Fibroblast of skin of scalp (primary cell): Measurements from ENCODE around the gene DOK4.
"Not testable (repeated sequence)": the region's sequence is repeated elsewhere in the genome, so short reads cannot be mapped to it uniquely, and the experiment has no call there.

Source experiments
- DNase-seq: peaks from one replicate; pipeline ENCODE4 v3.0.0-alpha.2; 2013

Gene DOK4

DNA sequence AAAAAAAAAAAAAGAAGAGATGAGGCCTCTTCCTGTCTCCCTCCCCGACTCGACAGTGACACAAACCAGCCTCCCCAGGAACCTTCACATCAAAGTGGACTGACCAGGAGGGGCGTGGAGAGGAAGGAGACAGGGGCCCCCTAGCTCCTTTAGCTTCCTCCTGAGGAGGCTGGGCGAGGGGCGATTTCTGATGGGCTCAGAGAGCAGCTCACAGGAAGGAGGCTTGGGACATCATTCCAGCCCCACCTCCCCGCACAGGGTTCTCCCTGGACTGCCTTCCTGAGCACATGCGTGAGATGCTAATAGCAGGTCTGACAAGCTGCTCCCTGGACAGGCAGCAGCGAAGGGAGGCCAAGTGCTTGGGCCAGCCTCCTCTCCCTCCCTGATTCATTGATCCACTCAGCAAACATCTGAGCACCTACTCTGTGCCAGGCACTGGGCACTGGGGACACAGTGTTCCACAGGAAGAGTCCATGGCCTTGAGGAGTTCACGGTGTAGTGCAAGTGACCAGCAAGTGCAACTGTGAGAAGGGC is 14.4 kb upstream of the DOK4 start:
- no peak for DNase-seq

DNA sequence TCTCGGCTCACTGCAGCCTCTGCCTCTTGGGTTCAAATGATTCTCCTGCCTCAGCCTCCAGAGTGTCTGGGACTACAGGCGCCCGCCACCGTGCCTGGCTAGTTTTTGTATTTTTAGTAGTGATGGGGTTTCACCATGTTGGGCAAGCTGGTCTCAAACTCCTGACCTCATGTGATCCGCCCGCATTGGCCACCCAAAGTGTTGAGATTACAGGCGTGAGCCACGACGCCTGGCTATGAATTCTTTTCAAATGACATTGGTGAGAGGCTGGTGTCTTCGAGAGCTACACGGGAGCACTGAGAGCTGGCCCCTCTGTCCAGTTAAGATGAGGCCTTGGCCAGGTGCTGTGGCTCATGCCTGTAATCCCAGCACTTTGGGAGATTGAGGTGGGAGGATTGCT is 13.6 kb upstream of the DOK4 start:
- DNase-seq, result not testable (repeated sequence)

DNA sequence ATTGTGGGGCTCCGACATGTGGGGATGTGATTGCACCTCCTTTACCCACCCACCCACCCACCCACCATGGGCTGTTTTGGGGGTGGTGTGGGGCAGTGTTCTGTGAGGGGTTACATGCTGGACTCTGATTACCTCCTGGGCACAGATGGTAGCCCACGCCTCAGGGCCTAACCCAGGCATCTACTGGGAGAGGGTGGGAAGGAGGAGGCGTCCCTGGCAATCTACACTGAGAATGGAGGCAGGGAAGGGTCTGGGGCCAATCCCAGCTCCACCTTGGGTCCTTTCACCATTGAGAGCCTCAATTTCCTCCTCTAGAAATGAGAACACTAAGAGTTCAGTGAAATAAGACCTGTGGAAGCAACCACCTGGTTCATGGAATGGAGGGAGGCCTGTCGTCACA is 11.7 kb upstream of the DOK4 start:
- no peak for DNase-seq

DNA sequence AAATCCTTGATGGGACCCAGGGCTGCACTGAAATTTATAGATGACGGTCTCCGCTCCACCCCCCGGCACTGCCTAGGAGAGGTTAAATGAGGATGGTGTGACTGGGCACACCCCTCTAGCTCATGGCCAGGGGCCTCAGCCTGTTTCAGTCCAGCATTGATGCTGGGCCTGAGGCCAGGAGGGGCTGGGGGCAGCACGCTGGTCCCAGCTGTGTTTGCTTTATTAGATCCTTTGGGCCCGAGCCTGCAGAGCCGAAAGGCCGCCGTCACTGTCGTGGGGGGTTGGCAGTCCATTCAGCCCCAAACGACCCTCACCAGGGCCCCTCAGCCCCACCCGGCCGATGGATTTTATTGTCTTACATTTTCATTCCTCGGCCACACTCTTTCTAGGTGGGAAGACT is 10.8 kb upstream of the DOK4 start:
- no peak for DNase-seq

DNA sequence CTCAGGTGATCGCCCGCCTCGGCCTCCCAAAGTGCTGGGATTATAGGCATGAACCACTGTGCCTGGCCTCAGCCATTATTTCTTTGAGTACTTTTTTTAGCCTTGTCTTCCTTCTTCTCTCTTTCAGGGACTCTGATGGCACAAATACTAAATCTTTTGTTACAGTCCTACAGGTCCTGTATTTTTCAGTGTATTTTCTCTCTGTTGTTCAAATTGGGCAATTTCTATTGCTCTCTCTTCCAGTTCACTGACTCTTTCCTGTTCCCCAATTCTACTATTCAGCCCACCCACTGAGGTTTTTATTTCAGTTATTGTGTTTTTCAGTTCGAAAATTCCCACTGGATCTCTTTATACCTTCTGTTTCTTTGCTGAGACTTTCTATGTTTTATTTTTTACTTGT is 7.5 kb upstream of the DOK4 start:
- no peak for DNase-seq

DNA sequence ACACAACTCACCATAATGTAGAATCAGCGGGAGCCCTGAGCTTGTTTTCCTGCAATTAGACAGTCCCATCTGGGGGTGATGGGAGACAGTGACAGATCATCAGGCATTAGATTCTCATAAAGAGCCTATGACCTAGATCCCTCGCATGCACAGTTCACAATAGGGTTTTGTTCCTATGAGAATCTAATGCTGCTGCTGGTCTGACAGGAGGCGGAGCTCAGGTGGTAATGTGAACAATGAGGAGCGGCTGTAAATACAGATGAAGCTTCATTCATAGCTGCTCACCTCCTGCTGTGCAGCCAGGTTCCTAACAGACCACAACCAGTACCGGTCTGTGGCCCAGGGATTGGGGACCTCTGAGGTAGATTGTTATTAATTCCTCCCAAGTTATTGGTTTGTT is 2.9 kb upstream of the DOK4 start:
- no peak for DNase-seq

DNA sequence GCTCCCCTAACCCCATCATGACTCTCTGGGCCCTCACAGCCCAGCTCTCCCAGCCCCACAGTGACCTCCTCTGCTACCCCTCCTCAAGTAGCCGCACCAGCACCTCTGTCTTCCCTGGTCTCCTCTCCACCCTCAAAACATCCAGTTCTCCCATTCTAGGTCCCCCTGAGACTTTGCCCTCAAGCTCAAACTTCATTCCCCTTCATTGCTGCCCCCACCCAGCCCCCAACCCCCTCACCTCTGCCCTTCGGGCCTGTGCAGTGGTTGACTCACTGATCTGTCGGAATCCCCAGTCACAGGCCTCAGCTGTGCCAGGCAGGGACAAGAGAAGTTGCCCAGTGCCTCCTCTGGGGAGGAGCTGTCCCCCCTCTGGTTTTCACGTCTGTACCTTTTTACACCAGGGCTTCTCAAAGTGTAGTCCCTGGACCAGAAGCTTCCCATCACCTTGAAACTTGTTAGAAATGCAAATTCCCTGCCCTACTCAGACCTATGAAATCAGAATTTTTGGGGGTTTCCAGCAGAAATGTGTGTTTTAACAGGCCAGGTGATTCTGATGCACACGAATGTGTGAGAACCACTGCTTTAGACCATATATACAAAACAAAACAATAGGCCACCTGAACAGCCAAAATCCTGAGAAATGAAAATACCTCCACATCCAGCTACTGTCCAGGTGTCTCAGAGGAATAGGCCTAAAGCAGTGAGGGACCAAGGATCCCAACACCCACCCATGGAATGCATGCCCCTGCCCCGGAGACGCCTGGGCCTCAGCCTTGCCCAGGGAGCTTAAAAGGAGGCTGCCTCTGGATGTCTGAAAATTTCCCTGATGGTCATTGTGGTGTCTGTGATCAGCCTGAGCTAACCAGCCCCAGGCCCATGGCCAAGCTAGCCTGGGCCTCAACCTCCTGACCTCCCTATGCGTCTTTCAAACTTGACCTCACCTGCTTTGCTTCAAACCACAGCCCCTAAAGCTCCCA is 853 bp upstream of the DOK4 start:
- DNase-seq, result no peak

DNA sequence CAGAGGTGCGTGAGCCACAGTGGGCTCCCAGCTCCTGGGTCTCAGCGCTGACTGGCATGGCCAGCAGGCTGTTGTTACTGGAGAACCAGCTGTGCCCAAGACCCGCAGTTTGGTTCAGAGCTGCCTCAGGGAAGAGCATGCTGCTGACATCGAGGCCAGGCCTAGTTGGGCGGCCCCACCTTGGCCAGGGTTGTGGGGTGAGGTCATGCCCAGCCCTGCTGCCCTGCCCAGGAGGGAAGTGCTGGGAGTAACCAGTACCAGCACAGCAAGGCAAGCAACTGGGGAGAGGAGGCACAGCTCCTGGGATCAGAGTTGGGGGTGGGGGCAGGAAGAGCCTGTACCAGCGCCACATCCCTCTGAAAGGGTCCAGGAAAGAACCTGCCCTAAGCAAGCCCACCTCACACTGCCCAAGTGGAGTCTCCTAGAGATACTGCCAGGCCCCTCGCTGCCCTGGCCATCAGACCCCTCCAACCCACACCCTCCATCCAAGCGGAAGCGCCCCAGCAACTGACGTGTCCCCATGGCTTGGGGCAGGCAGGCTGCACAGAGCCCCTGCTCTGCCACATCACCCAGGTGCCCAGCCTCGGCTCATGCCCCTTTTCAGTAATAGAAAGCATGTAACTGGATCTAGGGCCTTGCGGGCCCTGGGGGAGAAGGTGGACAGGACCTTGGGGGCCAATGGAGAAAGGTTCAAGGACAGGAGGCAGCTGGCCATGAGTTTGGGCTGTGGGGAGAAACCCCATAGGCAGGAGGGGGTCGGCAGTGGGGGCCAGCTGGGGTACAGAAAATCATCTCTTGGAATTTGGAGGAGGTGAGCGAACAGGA is 990 bp downstream of the DOK4 start:
- no peak for DNase-seq

DNA sequence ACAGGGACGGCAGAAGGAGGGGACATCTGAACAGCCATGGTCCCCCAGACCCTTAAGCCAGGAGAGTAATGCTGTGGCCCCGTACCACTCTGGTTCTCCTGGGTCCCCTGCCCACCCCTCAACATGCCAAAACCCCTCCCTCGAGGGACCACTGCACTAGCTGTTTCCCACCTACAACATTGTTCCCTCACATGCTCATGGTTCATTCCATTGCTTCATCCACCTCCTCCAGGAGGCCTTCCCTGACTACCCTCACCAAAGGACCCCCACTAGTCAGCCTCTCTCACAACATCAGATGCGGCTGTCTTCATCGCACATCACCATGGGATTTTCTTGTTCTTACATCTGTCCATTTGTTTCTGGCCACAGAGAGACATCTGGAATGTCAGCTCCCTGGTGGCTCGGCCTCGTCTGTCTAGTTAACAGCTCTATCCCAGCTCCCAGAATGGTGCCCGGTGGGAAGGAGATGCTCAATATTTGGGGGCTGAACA is 1.7 kb downstream of the DOK4 start:
- no peak for DNase-seq

DNA sequence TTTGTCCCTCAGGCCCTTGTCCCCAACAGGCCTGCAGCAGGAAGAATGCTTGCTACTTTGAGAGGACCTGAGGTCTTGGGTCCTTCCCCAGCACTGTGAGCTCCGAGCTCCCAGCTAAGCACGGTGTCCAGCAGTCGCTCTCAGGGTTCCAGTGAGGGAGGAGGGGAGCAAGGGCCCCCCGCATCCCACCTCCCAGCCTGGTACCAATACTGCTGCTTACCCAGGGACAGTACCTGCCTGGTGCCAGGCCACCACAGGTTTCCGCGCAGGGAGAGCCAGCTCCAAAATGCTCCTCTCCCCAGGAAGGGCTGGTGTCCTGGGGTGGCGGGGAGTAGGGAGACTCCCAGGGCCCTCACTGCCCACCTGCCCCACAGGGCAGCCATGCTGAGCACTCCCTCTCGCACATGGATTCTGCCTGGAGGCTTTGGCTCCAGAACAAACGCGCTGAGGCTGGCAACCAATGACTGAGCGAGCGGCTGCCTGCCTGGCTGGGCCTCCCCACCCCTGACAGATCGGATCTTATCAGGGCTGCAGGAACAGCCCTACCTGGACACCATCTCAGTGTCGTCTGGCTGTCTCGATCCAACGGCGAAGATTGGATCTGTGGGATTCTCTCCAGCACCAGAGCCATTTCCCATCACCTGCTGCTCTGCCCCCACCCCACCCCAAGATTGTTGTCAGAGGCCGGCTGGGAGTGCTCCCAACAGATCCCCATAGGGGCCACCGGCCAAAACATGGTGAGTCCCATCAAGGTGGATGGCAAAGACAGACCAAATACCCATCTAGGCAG is 2.4 kb downstream of the DOK4 start:
- DNase-seq, result no peak

DNA sequence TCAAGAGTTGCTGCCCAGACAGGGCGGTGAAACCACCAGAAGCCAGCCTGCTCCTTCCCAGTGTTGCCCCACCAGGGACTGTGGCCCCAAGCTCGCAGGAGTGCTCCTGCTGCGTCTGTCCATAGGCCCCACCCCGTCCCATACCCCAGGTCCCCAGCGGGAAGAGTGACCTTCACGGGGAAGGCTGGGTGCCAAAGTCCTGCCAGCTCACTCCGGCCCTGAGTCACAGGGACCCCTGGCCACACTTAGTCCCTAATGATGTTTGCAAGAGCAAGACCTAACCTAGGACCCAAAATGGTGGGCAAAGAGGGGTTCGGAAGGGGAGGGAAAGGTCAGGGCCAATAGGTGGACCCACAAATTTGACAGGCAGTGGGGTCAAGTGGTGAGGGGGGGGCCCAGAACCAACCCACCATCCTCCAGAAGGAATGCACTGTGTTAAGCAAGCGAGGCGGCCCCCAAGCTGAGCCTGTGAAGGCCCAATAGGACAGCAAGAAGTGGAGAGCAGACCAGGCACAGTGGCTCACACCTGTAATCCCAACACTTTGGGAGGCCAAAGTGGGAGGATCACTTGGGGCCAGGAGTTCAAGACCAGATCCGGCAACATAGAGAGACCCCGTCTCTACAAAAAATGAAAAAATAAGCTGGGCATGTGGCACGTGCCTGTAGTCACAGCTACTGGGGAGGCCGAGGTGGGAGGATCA is 3.3 kb downstream of the DOK4 start:
- no peak for DNase-seq

DNA sequence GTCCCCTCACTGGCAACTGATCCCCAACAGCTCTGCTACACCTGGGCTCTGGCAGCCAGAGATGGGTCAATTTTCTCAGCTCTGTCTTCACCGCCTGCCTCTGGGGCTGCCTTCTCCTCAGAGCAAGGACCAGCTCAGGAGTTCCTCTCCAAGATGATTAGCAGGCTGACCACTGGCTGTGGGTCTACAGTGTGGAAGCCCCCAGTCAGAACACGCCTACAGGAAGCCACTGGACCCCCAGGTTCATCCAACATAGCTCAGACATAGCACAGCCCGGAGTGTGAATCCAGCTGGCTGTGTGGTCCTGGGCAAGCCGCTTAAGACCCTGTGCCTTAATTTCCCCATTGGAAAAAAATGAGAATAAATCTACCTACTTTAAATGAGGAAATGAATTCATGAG is 4.9 kb downstream of the DOK4 start:
- DNase-seq, result no peak

DNA sequence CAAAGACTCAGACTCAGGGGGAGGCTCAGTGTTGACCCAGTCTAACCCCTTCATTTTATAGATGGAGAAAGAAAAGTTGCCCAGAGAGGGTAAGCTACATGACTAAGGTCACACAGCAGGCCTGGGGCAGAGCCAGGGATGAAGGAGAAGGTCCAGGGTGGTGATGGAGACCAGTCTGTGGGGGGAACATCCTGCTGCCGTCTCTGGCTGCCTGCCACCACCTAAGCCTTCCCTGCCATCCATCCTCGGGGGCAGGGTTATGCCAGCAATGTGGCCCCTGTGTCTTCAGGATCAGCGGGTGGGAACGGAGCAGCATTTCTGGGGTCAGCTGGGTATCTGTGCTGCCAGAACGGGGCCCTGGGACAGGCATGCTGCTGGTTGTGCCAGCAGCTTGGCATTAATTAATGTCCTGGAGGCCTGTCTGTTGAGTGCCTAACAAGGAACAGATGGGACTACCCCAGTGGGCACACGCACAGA is 5.5 kb downstream of the DOK4 start:
- no peak for DNase-seq

DNA sequence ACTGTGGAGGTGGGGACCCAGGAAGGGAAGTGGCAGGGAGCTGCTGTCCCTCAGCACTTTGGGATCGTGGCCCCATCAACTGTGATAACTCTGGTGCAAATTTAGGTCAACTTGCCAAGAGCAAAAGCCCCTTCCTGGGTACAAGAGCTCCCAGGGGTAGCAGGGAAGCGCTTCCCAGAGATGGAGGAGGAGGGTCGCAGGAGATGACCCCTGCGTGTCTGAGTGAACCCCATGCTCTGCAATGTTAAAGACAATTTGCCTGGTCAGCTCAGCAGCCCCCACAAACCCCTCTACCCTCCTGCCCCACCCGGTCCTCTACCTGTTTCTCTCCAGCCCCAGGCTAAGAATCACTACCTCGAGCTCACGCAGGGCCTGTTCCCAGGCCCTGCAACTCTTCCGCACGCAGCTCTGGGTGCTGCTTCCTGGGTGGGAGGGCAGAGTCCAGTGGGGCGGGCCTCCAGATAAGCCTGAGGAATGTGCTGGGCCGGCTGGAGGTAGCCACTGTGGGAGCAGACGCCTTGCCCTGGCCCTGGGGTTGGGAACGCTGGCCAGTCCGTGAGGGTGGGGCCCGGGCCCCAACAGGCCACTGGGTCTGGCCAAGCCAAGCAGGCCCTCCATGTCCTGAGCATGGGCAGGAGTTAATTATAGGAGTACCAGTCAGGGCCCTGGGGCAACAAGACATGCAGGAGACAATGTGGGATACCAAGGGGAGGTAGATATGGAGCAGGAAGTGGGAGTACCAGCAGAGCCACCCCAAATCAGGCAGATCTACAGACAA is 6.1 kb downstream of the DOK4 start:
- DNase-seq, result peak; percentile 26

DNA sequence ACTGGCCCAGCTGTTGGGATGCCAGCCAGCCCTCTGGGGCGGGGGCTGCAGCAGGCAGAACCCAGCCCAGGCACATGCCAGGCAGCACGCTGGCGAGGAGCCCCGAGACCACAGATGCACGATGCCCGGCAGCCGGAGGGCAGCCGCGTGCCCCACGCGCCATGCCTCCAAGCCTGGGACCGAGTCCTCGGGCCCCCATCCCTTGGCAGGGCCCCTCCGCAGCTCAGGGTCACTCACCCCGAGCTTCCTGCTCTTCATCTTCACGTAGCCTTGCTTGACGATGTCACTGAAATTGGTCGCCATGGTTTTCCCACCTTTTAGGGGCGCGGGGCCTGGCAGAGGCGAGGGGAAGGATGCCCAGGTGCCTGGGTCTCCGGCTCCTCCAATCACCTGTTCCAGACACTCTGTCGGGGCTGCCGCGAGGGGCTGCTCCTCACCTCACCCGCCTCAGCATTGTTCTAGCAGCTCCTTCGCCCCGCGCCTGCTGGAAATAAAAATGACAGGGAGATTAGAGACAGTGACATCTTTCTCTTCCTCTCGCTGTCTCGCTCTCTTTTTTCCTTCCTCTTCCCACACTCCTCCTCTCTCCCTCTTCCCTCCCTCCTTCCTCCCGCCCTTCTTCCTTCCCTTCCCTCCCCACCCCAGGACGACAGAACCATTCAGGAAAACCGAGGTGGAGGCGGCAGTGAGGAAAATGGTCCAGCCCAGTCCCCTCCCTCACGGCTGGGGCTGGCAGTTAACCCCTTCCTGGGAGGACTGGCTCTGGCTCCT is 6.9 kb downstream of the DOK4 start:
- DNase-seq, result peak; percentile 74

DNA sequence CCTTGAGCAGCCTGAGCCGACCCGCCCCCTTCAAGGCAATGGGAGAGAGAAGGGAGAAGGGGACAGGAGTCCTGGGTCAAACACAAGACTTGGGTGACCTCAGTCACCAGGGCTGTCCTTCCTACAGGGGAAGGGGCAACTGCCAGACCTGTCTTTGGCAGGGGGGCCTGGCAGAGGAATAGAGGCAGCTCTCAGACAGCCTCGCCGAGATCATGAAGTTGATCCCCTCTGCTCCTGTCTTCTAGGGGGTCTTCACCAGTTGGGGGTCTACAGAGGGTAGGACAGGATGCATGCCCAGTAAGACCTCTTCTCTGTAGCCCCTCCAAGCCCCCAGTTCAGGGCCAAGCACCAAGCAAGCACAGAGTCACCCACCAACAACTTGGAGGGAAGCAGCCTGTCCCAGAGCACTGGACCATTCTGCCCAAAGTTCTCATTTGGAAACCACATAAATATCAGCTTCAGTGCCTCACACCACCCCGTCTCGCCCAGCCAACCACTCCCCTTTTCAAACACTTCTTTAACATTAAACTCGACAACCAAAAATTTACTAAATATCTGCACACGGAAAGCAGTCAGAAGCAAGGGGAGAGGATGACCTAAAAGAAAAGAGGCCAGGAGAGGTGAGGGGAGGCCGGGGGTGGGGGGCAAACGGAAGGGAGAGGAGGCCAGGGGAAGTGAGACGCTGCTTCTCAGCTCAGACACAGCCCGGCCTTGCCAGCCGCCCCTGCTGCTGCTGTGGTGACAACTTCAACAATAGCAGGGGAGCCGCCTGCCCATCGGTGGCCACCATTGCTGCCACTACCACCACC is 7.7 kb downstream of the DOK4 start:
- no peak for DNase-seq

DNA sequence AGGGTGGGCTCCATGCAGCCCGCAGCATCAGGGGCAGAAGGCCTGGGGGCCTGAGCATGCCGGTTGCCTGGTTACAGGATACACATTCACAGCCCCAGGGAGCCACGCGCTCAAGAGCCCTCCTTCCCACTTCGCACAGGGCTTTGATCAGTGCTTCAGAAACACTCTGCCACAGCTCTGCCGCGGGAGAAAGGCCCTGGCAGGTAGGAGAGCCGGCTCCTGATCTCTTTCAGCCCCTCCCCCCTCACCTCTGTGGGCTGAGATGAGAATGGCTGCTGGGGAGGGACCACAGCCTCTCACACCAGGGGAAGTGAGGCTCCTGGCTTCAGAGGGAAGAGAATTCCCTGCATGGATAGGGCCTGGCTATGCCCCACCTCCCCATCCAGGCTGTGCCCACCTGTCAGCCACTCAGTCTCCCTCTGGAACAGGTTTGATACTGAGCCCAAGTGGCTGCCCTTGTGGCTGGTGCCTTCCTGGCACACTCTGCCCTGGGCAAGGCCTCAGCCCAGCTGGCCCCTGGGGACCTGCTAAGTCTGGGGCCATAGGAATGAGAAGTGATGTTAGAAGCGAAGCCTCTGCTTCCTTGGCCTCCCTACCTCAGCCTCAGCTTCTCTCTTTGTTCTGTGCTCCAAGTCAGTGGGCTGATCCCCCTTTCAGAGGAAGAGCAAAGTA is 8.6 kb downstream of the DOK4 start:
- DNase-seq, result no peak
